ENCODE data around the gene NEUROG2. TPM values are rescaled to one million over a fixed set of nuclear protein-coding genes. Genes with fewer than 3 reads are reported as not detected.
"Not testable (repeated sequence)": the region's sequence is repeated elsewhere in the genome, so short reads cannot be mapped to it uniquely, and the experiment has no call there.

NEUROG2 gene
- total RNA-seq, 4 donors from 2014 or later, result not detected

DNA sequence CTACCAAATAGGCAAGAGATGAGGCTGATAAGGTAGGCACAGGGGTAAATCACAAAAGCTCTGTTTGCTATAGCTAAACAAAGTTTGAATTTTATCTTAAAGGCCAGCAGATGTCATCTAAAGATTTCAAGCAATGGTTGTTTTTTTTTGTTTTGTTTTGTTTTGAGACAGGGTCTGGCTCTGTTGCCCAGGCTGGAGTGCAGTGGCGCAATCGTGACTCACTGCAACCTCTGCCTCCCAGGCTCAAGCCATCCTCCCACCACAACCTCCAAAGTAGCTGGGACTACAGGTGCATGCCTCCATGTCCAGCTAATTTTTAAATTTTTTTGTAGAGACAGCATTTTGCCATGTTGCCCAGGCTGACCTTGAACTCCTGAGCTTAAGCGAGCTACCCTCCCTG is 43.1 kb upstream of the NEUROG2 start:
- Histone ChIP-seq H3K36me3 (no peaks in the 10 kb centered on the region), H3K4me1 (no peaks in the 10 kb centered on the region), H3K27ac (no peak overlapping the region), H3K27me3 (no peaks in the 10 kb centered on the region), H3K9me3 (no peaks in the 10 kb centered on the region), H3K4me3 (no peak overlapping the region)
- DNase-seq (ENCODE audit: low spot score in 2 of 2), result no peak
- TF ChIP-seq, protein P1, sequence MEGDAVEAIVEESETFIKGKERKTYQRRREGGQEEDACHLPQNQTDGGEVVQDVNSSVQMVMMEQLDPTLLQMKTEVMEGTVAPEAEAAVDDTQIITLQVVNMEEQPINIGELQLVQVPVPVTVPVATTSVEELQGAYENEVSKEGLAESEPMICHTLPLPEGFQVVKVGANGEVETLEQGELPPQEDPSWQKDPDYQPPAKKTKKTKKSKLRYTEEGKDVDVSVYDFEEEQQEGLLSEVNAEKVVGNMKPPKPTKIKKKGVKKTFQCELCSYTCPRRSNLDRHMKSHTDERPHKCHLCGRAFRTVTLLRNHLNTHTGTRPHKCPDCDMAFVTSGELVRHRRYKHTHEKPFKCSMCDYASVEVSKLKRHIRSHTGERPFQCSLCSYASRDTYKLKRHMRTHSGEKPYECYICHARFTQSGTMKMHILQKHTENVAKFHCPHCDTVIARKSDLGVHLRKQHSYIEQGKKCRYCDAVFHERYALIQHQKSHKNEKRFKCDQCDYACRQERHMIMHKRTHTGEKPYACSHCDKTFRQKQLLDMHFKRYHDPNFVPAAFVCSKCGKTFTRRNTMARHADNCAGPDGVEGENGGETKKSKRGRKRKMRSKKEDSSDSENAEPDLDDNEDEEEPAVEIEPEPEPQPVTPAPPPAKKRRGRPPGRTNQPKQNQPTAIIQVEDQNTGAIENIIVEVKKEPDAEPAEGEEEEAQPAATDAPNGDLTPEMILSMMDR (IDR thresholded peaks at IDR 0.05), result no peak
- TF ChIP-seq EP300 (IDR thresholded peaks at IDR 0.05) (no peak), POLR2AphosphoS5 (IDR thresholded peaks at IDR 0.05) (no peak), POLR2A (IDR thresholded peaks at IDR 0.05) (no peak)
- 93% methylated on average over 3 of the region's 3 CpGs for WGBS

GRCh38 chr4:112557676-112558411 is 41.9 kb upstream of the NEUROG2 start:
- WGBS, result 89% methylated on average over 2 of the region's 2 CpGs
- Histone ChIP-seq H3K36me3 (no peaks in the 10 kb centered on the region), H3K27ac (no peak overlapping the region), H3K27me3 (no peaks in the 10 kb centered on the region), H3K9me3 (no peaks in the 10 kb centered on the region), H3K4me1 (no peaks in the 10 kb centered on the region), H3K4me3 (no peak overlapping the region)
- TF ChIP-seq, protein P1 (IDR thresholded peaks at IDR 0.05), result no peak
- TF ChIP-seq POLR2AphosphoS5 (IDR thresholded peaks at IDR 0.05) (no peak), EP300 (IDR thresholded peaks at IDR 0.05) (no peak), POLR2A (IDR thresholded peaks at IDR 0.05) (no peak)
- DNase-seq (ENCODE audit: low spot score in 2 of 2), result no peak

DNA sequence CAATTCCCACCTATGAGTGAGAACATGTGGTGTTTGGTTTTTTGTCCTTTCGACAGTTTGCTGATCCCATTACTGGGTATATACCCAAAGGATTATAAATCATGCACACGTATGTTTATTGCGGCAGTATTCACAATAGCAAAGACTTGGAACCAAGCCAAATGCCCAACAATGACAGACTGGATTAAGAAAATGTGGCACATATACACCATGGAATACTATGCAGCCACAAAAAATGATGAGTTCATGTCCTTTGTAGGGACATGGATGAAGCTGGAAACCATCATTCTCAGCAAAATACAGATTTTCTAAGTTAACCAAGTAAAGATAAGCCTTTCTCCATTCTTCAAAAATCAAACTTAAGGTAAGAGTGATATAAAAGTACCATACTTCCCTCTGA is 38.3 kb upstream of the NEUROG2 start:
- not testable (repeated sequence) for H3K27ac ChIP-seq; H3K9me3 ChIP-seq; H3K4me1 ChIP-seq; H3K27me3 ChIP-seq; H3K4me3 ChIP-seq; DNase-seq (ENCODE audit: low spot score in 2 of 2); H3K36me3 ChIP-seq
- 97% methylated on average over 3 of the region's 3 CpGs for WGBS

DNA sequence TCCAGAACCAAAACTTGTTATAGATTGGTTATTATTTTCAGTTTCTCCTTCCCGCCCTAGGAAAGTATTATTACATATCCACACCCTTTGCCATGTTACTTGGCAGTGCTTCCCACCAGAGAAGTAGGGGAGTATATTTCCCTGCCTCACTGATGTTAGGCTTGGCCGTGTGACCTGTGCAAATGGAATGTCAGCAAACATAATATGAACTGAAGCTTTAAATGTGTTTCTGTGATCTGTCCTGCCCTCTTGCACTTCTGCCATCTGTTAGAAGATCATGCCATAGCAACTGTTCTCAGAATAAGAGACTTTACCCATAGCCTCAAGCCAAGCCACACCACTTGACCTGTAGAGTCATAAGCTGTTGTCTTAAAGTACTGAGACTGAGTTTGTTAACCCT is 36.7 kb upstream of the NEUROG2 start:
- WGBS, result 29% methylated on average over 2 of the region's 2 CpGs
- TF ChIP-seq POLR2A (IDR thresholded peaks at IDR 0.05) (no peak), EP300 (IDR thresholded peaks at IDR 0.05) (no peak), POLR2AphosphoS5 (IDR thresholded peaks at IDR 0.05) (no peak)
- TF ChIP-seq, protein P1 (IDR thresholded peaks at IDR 0.05), result no peak
- DNase-seq (ENCODE audit: low spot score in 2 of 2), result no peak

DNA sequence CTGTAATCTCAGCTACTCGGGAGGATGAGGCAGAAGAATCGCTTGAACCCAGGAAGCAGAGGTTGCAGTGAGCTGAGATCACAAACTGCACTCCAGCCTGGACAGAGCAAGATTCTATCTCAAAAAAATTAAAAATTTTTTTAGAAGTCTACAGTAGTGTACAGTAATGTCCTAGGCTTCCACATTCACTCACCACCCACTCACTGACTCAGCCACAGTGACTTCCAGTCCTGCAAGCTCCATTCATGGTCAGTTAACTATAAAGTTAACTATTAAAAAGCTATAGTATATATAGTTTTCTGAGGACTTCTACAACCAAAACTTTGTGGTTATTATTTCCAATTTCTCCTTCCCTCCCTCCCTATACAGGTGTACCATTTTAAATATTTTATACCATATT is 34.7 kb upstream of the NEUROG2 start:
- no peaks in the 10 kb centered on the region for H3K27me3 ChIP-seq
- H3K9me3 ChIP-seq, result no peaks in the 10 kb centered on the region
- H3K4me1 ChIP-seq, result no peaks in the 10 kb centered on the region
- WGBS, result 98% methylated on average over 2 of the region's 2 CpGs
- DNase-seq (ENCODE audit: low spot score in 2 of 2), result no peak
- TF ChIP-seq POLR2AphosphoS5 (IDR thresholded peaks at IDR 0.05), result no peak
- H3K4me3 ChIP-seq, result no peak overlapping the region
- H3K36me3 ChIP-seq, result no peaks in the 10 kb centered on the region
- H3K27ac ChIP-seq, result no peak overlapping the region

More for the DNA sequence above, 36.7 kb upstream of the NEUROG2 start:
- no peaks in the 10 kb centered on the region for H3K27me3 ChIP-seq
- no peaks in the 10 kb centered on the region for H3K36me3 ChIP-seq
- no peak overlapping the region for H3K4me3 ChIP-seq
- H3K9me3 ChIP-seq, result no peaks in the 10 kb centered on the region
- no peaks in the 10 kb centered on the region for H3K4me1 ChIP-seq
- no peak overlapping the region for H3K27ac ChIP-seq

DNA sequence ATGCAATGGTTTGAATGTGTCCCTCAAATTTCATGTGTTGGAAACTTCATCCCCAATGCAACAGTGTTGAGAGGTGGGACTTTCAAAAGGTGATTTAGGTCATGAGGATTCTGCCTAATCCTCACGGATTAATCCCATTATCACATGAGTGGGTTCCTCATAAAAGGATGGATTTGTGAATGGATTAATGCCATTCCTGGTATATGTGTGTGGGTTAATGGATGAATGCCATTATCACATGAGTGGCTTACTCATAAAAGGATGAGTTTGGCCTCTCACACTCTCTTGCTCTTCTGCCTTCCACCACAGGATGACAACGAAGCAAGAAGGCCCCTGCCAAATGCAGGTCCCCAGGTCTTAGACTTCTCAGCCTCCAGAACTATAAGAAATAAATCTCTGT is 30.5 kb upstream of the NEUROG2 start:
- H3K27ac ChIP-seq, result no peak overlapping the region
- TF ChIP-seq, protein P1 (IDR thresholded peaks at IDR 0.05), result no peak
- TF ChIP-seq POLR2A (IDR thresholded peaks at IDR 0.05), result no peak
- no peak for TF ChIP-seq POLR2AphosphoS5 (IDR thresholded peaks at IDR 0.05)
- TF ChIP-seq EP300 (IDR thresholded peaks at IDR 0.05), result no peak
- H3K4me1 ChIP-seq, result no peaks in the 10 kb centered on the region
- no peaks in the 10 kb centered on the region for H3K36me3 ChIP-seq
- H3K27me3 ChIP-seq, result no peaks in the 10 kb centered on the region
- 80% methylated on average over 2 of the region's 2 CpGs for WGBS
- no peak for DNase-seq (ENCODE audit: low spot score in 2 of 2)
- H3K9me3 ChIP-seq, result no peaks in the 10 kb centered on the region
- H3K4me3 ChIP-seq, result no peak overlapping the region
